HCT116 (cell line): ENCODE measurements around the gene MND1. TPM values are rescaled to one million over a fixed set of nuclear protein-coding genes. Genes with fewer than 3 reads are reported as not detected.

Experiments used
- ATAC-seq: fragments of 200-7000 bp; cut with Tn5 transposase; 2 replicates; pipeline ENCODE4 v1.9.1; 2020; ENCODE audit warnings: mild to moderate bottlenecking, moderate library complexity
- BruUV-seq: library from RNA; stranded (reverse); fragments of 400-500 nt; replicated peaks from 2 replicates; lab custom pipeline; 2021; lab: Mats Ljungman, UMichigan
- CTCF ChIA-PET: fragments of 300-600 bp; sonication (Branson Sonifier 250); formaldehyde crosslinking; loops from one replicate; lab custom pipeline; 2021; ENCODE audit warnings: antibody characterized with exemption; lab: Charles Lee
- POLR2A ChIA-PET: fragments of 300-600, 350-600 bp; sonication (Branson Sonifier 250); formaldehyde crosslinking; loops from one replicate; lab custom pipeline; 2021; ENCODE audit warnings: antibody characterized with exemption; lab: Charles Lee
- RAD21 ChIA-PET, 2 experiments: fragments of 300-600 bp; sonication (Branson Sonifier 250); formaldehyde crosslinking; loops; one replicate each; lab custom pipeline; 2023; ENCODE audit warnings: low total read pairs in 2 of 2; ENCODE audit not compliant: uncharacterized antibody in 2 of 2, unreplicated experiment in 2 of 2, low non-redundant PET in 1 of 2; lab: Charles Lee
- DNase-seq: peaks from one replicate; pipeline ENCODE4 v3.0.0-alpha.2; 2010; ENCODE audit warnings: low read depth, low spot score
- H2AFZ ChIP-seq: fragments of 200-600 bp; shearing (Covaris generic), sonication (generic); 2 replicates; pipeline ENCODE4 v1.6.1; 2017; ENCODE audit warnings: low read depth, mixed run types, mixed read lengths, antibody characterized with exemption, low read length; ENCODE audit not compliant: poor library complexity, severe bottlenecking
- H3K27ac ChIP-seq: 2 replicates; pipeline ENCODE4 v1.5.1; 2012; ENCODE audit warnings: low read depth, low read length
- H3K27me3 ChIP-seq: fragments of 200-600 bp; sonication (generic); 2 replicates; pipeline ENCODE4 v1.6.1; 2016; ENCODE audit warnings: mixed run types, low read length, mixed read lengths; ENCODE audit not compliant: insufficient read depth
- H3K36me3 ChIP-seq, 2 experiments: fragments of 200-500 bp in 1 of 2; fragments of 200-600 bp in 1 of 2; sonication (Bioruptor generic) in 1 of 2; sonication (generic) in 1 of 2; 2 replicates each; pipeline versions ENCODE4 v1.5.1 to v1.6.1; 2014 to 2016; ENCODE audit warnings: low read length in 2 of 2, inconsistent platforms in 1 of 2, mixed read lengths in 1 of 2, mixed run types in 1 of 2; ENCODE audit not compliant: insufficient read depth in 2 of 2, control insufficient read depth in 1 of 2
- H3K4me1 ChIP-seq, 2 experiments: fragments of 200-600 bp in 1 of 2; sonication (generic) in 1 of 2; 2 replicates each; pipeline versions ENCODE4 v1.5.1 to v1.6.1; 2012 to 2017; ENCODE audit warnings: low read length in 2 of 2, inconsistent platforms in 1 of 2, mild to moderate bottlenecking in 1 of 2, mixed read lengths in 1 of 2, mixed run types in 1 of 2, moderate library complexity in 1 of 2; ENCODE audit not compliant: insufficient read depth in 2 of 2, control insufficient read depth in 1 of 2
- H3K4me2 ChIP-seq: fragments of 200-600 bp; sonication (generic); 2 replicates; pipeline ENCODE4 v1.6.1; 2017; ENCODE audit warnings: mixed run types, low read length, mixed read lengths
- H3K4me3 ChIP-seq, 2 experiments: fragments of 200-600 bp in 1 of 2; sonication (generic) in 1 of 2; replicated peaks in 1 of 2; 2 replicates each; pipeline ENCODE4 v1.5.1; 2011 to 2016; ENCODE audit warnings: low read length in 2 of 2, control low read depth in 1 of 2, low read depth in 1 of 2, mild to moderate bottlenecking in 1 of 2, mixed read lengths in 1 of 2, mixed run types in 1 of 2
- H3K79me2 ChIP-seq: fragments of 200-600 bp; sonication (generic); 2 replicates; pipeline ENCODE4 v1.6.1; 2017; ENCODE audit warnings: mild to moderate bottlenecking, mixed run types, low read length, moderate library complexity, mixed read lengths; ENCODE audit not compliant: insufficient read depth
- H3K9ac ChIP-seq: fragments of 200-600 bp; sonication (generic); 2 replicates; pipeline ENCODE4 v1.6.1; 2016; ENCODE audit warnings: low read length, mixed read lengths
- H3K9me2 ChIP-seq: fragments of 200-600 bp; sonication (generic), shearing (Covaris generic); 2 replicates; pipeline ENCODE4 v1.6.1; 2017; ENCODE audit warnings: mixed run types, mild to moderate bottlenecking, moderate library complexity; ENCODE audit not compliant: insufficient read depth
- H3K9me3 ChIP-seq, 2 experiments: fragments of 200-500 bp in 1 of 2; fragments of 200-600 bp in 1 of 2; sonication (Bioruptor generic) in 1 of 2; sonication (generic) in 1 of 2; 2 replicates each; pipeline ENCODE4 v1.6.1; 2014 to 2017; ENCODE audit warnings: low read length in 2 of 2, mixed read lengths in 2 of 2, inconsistent platforms in 1 of 2, low read depth in 1 of 2, mild to moderate bottlenecking in 1 of 2, mixed run types in 1 of 2, moderate library complexity in 1 of 2; ENCODE audit not compliant: control insufficient read depth in 1 of 2, insufficient read depth in 1 of 2
- H4K20me1 ChIP-seq: fragments of 200-600 bp; sonication (generic), shearing (Covaris generic); 2 replicates; pipeline ENCODE4 v1.6.1; 2017; ENCODE audit warnings: mixed run types, mild to moderate bottlenecking, moderate library complexity; ENCODE audit not compliant: insufficient read depth
- CEBPB ChIP-seq: IDR thresholded peaks from 2 replicates; pipeline ENCODE4 v1.6.1; 2012; ENCODE audit warnings: low read depth
- EGR1 ChIP-seq: IDR thresholded peaks from 2 replicates; pipeline ENCODE4 v1.6.1; 2012; ENCODE audit warnings: low read depth
- ELF1 ChIP-seq: IDR thresholded peaks from 2 replicates; pipeline ENCODE4 v1.6.1; 2012; ENCODE audit warnings: low read depth, borderline replicate concordance
- EZH2phosphoT487 ChIP-seq: fragments of 200-600 bp; IDR thresholded peaks from 2 replicates; pipeline ENCODE4 v1.6.1; 2018; ENCODE audit warnings: antibody characterized with exemption, borderline replicate concordance
- FOSL1 ChIP-seq: IDR thresholded peaks from 2 replicates; pipeline ENCODE4 v1.6.1; 2012; ENCODE audit warnings: low read depth
- POLR2A ChIP-seq: IDR thresholded peaks from 2 replicates; pipeline ENCODE4 v1.7.0; 2011; ENCODE audit warnings: borderline replicate concordance; ENCODE audit not compliant: insufficient read depth, insufficient read length; ENCODE audit errors: extremely low read depth
- SIN3A ChIP-seq: IDR thresholded peaks from 2 replicates; pipeline ENCODE4 v1.6.1; 2012; ENCODE audit warnings: low read depth
- SP1 ChIP-seq: IDR thresholded peaks from 2 replicates; pipeline ENCODE4 v1.6.1; 2012; ENCODE audit warnings: low read depth
- TCF7L2 ChIP-seq: IDR thresholded peaks from 2 replicates; pipeline ENCODE4 v1.7.0; 2011; ENCODE audit warnings: borderline replicate concordance, inconsistent platforms; ENCODE audit not compliant: insufficient read depth, insufficient read length; ENCODE audit errors: extremely low read depth
- YY1 ChIP-seq: IDR thresholded peaks from 2 replicates; pipeline ENCODE4 v1.6.1; 2011; ENCODE audit warnings: low read length, low read depth, moderate library complexity, mild to moderate bottlenecking; ENCODE audit not compliant: insufficient replicate concordance; ENCODE audit errors: extremely low read depth
- ZFX ChIP-seq: fragments of 450-650 bp; IDR thresholded peaks from 2 replicates; pipeline ENCODE4 v1.6.1; 2017
- intact Hi-C: fragments of 100-400 bp; cut with micrococcal nuclease; formaldehyde crosslinking; loops from 2 replicates; pipeline ENCODE4 v1.10.0; 2022
- total RNA-seq: library from RNA; stranded (reverse); gene quantifications from one replicate; pipeline ENCODE4 v1.2.1, GENCODE V29; 2021; ENCODE audit not compliant: unreplicated experiment
- TF ChIP-seq, protein P1 (sequence below): IDR thresholded peaks from 2 replicates; pipeline ENCODE4 v1.6.1; 2012
- TF ChIP-seq, protein P2 (sequence below): IDR thresholded peaks from 2 replicates; pipeline ENCODE4 v1.6.1; 2011; ENCODE audit warnings: mild to moderate bottlenecking, low read length, moderate library complexity; ENCODE audit not compliant: insufficient replicate concordance; ENCODE audit errors: extremely low read depth
- TF ChIP-seq, protein P3 (sequence below): IDR thresholded peaks from 2 replicates; pipeline ENCODE4 v1.6.1; 2012
- TF ChIP-seq, protein P4 (sequence below): IDR thresholded peaks from 2 replicates; pipeline ENCODE4 v1.6.1; 2012; ENCODE audit warnings: low read depth

MND1 gene
- total RNA-seq, 1 experiment from 2014 or later: 29.9 TPM

DNA sequence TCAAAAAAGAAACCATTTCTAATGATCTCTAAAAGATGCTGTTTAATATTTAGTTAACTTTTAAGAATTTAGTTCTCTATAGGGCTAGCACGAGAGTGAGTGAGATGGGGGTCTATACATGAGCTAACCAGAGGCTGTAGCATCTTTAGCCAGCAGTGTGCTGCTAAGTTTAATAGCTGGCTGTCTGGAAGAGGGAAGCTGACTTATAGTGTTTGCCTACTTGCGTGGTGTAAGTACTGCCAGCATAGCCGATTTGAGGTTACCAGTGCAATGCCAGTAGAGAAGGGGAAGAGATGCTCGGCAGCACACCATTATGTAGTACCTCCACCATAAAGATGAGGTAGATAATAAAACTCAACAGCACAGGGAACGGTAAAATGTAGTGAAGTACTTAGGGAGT, 74.5 kb downstream of the MND1 start:
- Histone ChIP-seq H3K4me3 (no peak overlapping the region), H3K36me3 (peaks cover 0 to 4% of the 10 kb centered on the region in 2 experiments; a peak in 1 of 4 replicates), H3K27ac (no peak overlapping the region), H3K9me3 (no peaks in the 10 kb centered on the region), H4K20me1 (no peaks in the 10 kb centered on the region), H3K4me2 (no peak overlapping the region), H3K79me2 (no peaks in the 10 kb centered on the region), H3K9ac (no peak overlapping the region), H3K9me2 (no peaks in the 10 kb centered on the region), H2AFZ (no peak overlapping the region), H3K4me1 (no peaks in the 10 kb centered on the region), H3K27me3 (no peaks in the 10 kb centered on the region)
- ATAC-seq (no peak), DNase-seq (no peak)
- RAD21 ChIA-PET: no interaction called here
- intact Hi-C loops: no loop called here
- POLR2A ChIA-PET: no interaction called here
- CTCF ChIA-PET: interaction anchor here (1.2 kb wide), 1 partner anchor 14 kb away, joined by 3 read pairs; no protein-coding TSS in a partner anchor
- no peak for TF ChIP-seq EZH2phosphoT487
- TF ChIP-seq, protein P1, sequence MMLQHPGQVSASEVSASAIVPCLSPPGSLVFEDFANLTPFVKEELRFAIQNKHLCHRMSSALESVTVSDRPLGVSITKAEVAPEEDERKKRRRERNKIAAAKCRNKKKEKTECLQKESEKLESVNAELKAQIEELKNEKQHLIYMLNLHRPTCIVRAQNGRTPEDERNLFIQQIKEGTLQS: no peak
- TF ChIP-seq, protein P2, sequence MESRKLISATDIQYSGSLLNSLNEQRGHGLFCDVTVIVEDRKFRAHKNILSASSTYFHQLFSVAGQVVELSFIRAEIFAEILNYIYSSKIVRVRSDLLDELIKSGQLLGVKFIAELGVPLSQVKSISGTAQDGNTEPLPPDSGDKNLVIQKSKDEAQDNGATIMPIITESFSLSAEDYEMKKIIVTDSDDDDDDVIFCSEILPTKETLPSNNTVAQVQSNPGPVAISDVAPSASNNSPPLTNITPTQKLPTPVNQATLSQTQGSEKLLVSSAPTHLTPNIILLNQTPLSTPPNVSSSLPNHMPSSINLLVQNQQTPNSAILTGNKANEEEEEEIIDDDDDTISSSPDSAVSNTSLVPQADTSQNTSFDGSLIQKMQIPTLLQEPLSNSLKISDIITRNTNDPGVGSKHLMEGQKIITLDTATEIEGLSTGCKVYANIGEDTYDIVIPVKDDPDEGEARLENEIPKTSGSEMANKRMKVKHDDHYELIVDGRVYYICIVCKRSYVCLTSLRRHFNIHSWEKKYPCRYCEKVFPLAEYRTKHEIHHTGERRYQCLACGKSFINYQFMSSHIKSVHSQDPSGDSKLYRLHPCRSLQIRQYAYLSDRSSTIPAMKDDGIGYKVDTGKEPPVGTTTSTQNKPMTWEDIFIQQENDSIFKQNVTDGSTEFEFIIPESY: no peak
- TF ChIP-seq POLR2A: no peak
- no peak for TF ChIP-seq FOSL1
- TF ChIP-seq, protein P3, sequence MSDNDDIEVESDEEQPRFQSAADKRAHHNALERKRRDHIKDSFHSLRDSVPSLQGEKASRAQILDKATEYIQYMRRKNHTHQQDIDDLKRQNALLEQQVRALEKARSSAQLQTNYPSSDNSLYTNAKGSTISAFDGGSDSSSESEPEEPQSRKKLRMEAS: no peak
- no peak for TF ChIP-seq SP1
- no peak for TF ChIP-seq TCF7L2
- no peak for TF ChIP-seq ZFX
- no peak for TF ChIP-seq SIN3A
- TF ChIP-seq, protein P4, sequence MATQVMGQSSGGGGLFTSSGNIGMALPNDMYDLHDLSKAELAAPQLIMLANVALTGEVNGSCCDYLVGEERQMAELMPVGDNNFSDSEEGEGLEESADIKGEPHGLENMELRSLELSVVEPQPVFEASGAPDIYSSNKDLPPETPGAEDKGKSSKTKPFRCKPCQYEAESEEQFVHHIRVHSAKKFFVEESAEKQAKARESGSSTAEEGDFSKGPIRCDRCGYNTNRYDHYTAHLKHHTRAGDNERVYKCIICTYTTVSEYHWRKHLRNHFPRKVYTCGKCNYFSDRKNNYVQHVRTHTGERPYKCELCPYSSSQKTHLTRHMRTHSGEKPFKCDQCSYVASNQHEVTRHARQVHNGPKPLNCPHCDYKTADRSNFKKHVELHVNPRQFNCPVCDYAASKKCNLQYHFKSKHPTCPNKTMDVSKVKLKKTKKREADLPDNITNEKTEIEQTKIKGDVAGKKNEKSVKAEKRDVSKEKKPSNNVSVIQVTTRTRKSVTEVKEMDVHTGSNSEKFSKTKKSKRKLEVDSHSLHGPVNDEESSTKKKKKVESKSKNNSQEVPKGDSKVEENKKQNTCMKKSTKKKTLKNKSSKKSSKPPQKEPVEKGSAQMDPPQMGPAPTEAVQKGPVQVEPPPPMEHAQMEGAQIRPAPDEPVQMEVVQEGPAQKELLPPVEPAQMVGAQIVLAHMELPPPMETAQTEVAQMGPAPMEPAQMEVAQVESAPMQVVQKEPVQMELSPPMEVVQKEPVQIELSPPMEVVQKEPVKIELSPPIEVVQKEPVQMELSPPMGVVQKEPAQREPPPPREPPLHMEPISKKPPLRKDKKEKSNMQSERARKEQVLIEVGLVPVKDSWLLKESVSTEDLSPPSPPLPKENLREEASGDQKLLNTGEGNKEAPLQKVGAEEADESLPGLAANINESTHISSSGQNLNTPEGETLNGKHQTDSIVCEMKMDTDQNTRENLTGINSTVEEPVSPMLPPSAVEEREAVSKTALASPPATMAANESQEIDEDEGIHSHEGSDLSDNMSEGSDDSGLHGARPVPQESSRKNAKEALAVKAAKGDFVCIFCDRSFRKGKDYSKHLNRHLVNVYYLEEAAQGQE: no peak
- TF ChIP-seq CEBPB: no peak
- TF ChIP-seq YY1: no peak
- TF ChIP-seq EGR1: no peak
- TF ChIP-seq ELF1: no peak
- BruUV-seq: no TSS peak
